Kidney epithelial cell (primary cell): Measurements from ENCODE around the gene TPX2. TPM values are rescaled to one million over a fixed set of nuclear protein-coding genes. Genes with fewer than 3 reads are reported as not detected.
"Not testable (repeated sequence)": the region's sequence is repeated elsewhere in the genome, so short reads cannot be mapped to it uniquely, and the experiment has no call there.

Experiments used
- DNase-seq: peaks from one replicate; pipeline ENCODE4 v3.0.0-alpha.2; 2010; ENCODE audit warnings: low read depth
- H3K27me3 ChIP-seq: 2 replicates; pipeline ENCODE4 v1.6.0; 2011; ENCODE audit warnings: low read length; ENCODE audit not compliant: control insufficient read depth, insufficient read depth
- H3K36me3 ChIP-seq: 2 replicates; pipeline ENCODE4 v1.5.1; 2011; ENCODE audit warnings: low read length; ENCODE audit not compliant: control insufficient read depth, insufficient read depth
- H3K4me3 ChIP-seq: 2 replicates; pipeline ENCODE4 v1.5.1; 2011; ENCODE audit warnings: low read depth, mild to moderate bottlenecking, control low read depth, low read length
- CTCF ChIP-seq: IDR thresholded peaks from 2 replicates; pipeline ENCODE4 v1.5.1; 2011; ENCODE audit warnings: mild to moderate bottlenecking, moderate library complexity, low read length, control low read depth, inconsistent platforms; ENCODE audit not compliant: insufficient read depth, poor library complexity, severe bottlenecking
- total RNA-seq: library from RNA; depleted of rRNA; stranded (reverse); fragments of >200 nt; gene quantifications from 2 replicates; pipeline ENCODE4 v1.2.3, GENCODE V29; 2015

TPX2 gene
- total RNA-seq, 1 donor from 2014 or later: 16.1 TPM

DNA sequence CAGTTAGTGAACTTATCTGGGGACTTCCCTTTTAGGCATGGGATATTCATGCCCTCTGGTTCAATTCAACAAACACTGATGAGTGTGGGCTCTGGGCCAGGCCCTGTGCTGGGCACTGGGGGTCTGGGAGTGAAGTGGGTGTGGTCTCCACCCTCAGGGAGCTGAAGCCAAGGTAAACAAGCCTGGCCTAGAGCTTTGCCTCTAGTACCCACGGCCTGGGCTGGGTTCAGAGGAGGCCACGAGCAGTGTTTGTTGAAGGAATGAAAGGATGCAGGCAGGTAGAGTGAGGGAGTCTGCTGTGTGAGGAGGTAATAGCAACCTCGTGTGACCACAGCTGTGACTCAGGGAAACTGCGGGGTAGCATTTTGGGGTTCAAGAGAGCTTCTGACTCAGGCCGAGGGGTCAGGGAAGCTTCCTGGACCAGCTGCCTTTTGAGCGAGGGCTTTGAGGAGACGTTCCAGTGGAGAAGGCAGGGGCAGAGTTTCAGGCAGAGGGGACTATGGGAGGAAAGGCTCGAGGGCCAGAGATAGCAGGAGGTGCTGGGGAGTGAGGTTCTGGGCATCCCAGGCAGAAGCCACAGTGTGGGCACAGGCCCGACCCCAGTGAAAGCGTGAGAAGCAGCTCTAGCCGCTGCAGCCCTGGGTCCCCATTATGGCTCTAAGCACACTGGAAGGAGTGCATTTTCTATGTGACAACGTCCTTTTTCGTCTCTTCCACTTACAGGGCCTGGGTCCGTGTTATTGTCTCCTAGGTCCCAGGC lies 85.6 kb downstream of the TPX2 start:
- DNase-seq: no peak
- Histone ChIP-seq H3K4me3 (no peak overlapping the region), H3K36me3 (no peaks in the 10 kb centered on the region), H3K27me3 (no peaks in the 10 kb centered on the region)
- TF ChIP-seq CTCF: no peak

DNA sequence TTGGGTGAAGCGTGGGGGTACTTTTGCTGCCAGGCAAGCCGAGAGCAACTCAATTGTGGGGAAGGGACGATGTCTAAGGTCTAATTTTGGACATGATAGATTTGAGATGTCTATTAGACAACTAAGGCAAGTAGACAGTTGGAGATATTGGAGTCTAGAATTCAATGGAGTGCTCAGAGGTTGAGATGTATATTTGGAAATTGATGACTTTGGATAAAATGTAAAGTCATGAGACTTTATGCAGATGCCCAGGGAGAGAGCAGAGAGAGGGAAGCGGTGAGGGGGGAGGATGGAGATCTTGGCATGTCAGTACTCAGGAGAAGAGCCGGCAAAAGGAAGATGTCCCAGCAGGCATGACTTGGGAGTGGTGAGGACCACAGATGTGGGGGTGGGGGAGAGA lies 87.0 kb downstream of the TPX2 start:
- no peak for TF ChIP-seq CTCF
- no peaks in the 10 kb centered on the region for H3K27me3 ChIP-seq
- no peaks in the 10 kb centered on the region for H3K36me3 ChIP-seq
- H3K4me3 ChIP-seq: no peak overlapping the region
- DNase-seq: no peak

DNA sequence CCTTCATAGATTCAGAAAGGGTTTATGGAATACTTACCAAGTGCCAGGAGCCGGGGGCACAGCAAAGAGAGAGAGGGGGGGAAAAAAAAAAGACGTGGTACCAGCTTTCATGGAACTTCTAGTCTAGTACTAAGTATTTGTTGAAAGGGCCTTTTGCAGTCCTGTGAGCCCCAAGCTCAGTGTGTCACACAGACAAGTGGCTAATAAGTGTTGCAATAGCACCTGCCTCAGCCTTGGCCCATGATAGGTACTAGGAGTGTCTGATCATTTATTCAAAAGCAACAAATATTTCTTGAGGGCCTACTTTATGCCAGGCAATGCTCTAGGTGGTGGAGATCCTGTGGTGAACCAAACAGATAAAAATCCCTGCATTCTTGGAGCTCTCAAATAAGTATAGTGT lies 88.0 kb downstream of the TPX2 start:
- no peak for DNase-seq
- Histone ChIP-seq H3K4me3 (no peak overlapping the region), H3K36me3 (no peaks in the 10 kb centered on the region), H3K27me3 (no peaks in the 10 kb centered on the region)
- TF ChIP-seq CTCF: no peak

GRCh38 chr20:31828016-31828415 lies 88.9 kb downstream of the TPX2 start:
- H3K27me3 ChIP-seq, H3K36me3 ChIP-seq, H3K4me3 ChIP-seq, DNase-seq: not testable (repeated sequence)

DNA sequence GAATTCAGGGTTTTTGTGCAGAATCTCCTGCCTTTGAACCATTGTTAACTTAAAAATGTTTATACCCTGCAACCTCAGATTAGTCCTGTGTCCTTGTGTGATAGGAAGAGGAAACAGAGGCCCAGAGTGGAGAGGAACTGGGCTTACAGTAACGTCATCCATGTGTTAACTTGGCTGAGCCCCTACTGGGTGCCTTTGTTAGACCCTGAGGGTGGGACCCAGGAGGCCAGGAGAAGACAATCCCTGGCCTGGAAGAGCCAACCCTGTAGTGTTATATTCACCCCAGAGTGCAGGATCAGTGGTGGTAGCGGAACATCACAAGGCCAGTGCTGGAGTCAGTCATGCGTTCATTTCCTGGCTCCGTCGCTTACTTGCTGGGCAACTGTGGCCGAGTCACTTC lies 90.6 kb downstream of the TPX2 start:
- no peaks in the 10 kb centered on the region for H3K27me3 ChIP-seq
- no peak for TF ChIP-seq CTCF

GRCh38 chr20:31830406-31830981 lies 91.4 kb downstream of the TPX2 start:
- no peak for TF ChIP-seq CTCF
- no peak for DNase-seq
- no peak overlapping the region for H3K4me3 ChIP-seq
- no peaks in the 10 kb centered on the region for H3K27me3 ChIP-seq
- no peaks in the 10 kb centered on the region for H3K36me3 ChIP-seq

More for the DNA sequence above, 90.6 kb downstream of the TPX2 start:
- no peaks in the 10 kb centered on the region for H3K36me3 ChIP-seq
- no peak for DNase-seq
- H3K4me3 ChIP-seq: no peak overlapping the region
